Gastrocnemius medialis (tissue), 4 donors: ENCODE data around the gene AP4E1. TPM values are rescaled to one million over a fixed set of nuclear protein-coding genes. Genes with fewer than 3 reads are reported as not detected.
"Not testable (repeated sequence)": the region's sequence is repeated elsewhere in the genome, so short reads cannot be mapped to it uniquely, and the experiment has no call there.

Experiments
- ATAC-seq, 2 donors: fragments of 150-250 bp; one replicate each; pipeline ENCODE4 v1.9.1; 2016
- DNase-seq, 2 donors: peaks; one replicate each; pipeline ENCODE4 v3.0.0-alpha.2; 2019
- H3K27ac ChIP-seq, 4 donors: fragments of 200-600 bp; sonication (generic); 1 replicate in 1 of 4; 2 replicates in 3 of 4; pipeline ENCODE4 v1.5.1; 2016 to 2018; ENCODE audit warnings: mild to moderate bottlenecking in 2 of 4, moderate library complexity in 1 of 4
- H3K27me3 ChIP-seq, 3 donors: fragments of 200-600 bp; sonication (generic) in 2 of 3; 1 replicate in 1 of 3; 2 replicates in 2 of 3; pipeline versions ENCODE4 v1.5.1 to v1.6.0; 2016 to 2019; ENCODE audit warnings: mild to moderate bottlenecking in 1 of 3, moderate library complexity in 1 of 3
- H3K36me3 ChIP-seq, 2 donors: fragments of 200-600 bp; sonication (generic) in 1 of 2; one replicate each; pipeline ENCODE4 v1.5.1; 2017 to 2018
- H3K4me1 ChIP-seq, 2 donors: fragments of 200-600 bp; sonication (generic) in 1 of 2; one replicate each; pipeline ENCODE4 v1.5.1; 2016 to 2017; ENCODE audit warnings: mild to moderate bottlenecking in 2 of 2
- H3K4me3 ChIP-seq, 4 donors: fragments of 200-600 bp; sonication (generic) in 3 of 4; 1 replicate in 1 of 4; 2 replicates in 3 of 4; pipeline ENCODE4 v1.5.1; 2016 to 2019; ENCODE audit warnings: mild to moderate bottlenecking in 2 of 4
- H3K9me3 ChIP-seq, 3 donors: fragments of 200-600 bp; sonication (generic) in 2 of 3; 1 replicate in 1 of 3; 2 replicates in 2 of 3; pipeline ENCODE4 v1.5.1; 2016 to 2019
- POLR2A ChIP-seq, 2 donors: fragments of 450-650 bp; IDR thresholded peaks; one replicate each; pipeline ENCODE4 v1.6.1; 2017; ENCODE audit warnings: antibody characterized with exemption in 2 of 2, mild to moderate bottlenecking in 2 of 2, moderate library complexity in 2 of 2
- in situ Hi-C, 4 donors: fragments of 200-750 bp; cut with MboI; loops; one replicate each; pipeline versions ENCODE4 v1.15.0 to v1.8.0; 2017; ENCODE audit warnings: low sequenced_read_pairs in 4 of 4
- intact Hi-C: fragments of 100-400 bp; cut with DNase I; formaldehyde crosslinking; loops from one replicate; pipeline ENCODE4 v1.15.1; 2023; ENCODE audit warnings: low total_unique reads
- total RNA-seq, 4 donors: library from RNA; depleted of rRNA; stranded (reverse); fragments of >200 nt; gene quantifications; one replicate each; pipeline versions ENCODE4 v1.1.0 to v1.2.3, GENCODE V29; 2016
- TF ChIP-seq, protein P1 (sequence below), 5 experiments: fragments of 450-650 bp in 3 of 5; fragments of 200-600 bp in 2 of 5; sonication (generic) in 2 of 5; IDR thresholded peaks in 4 of 5; conservative IDR thresholded peaks in 1 of 5; 1 replicate in 4 of 5; 2 replicates in 1 of 5; pipeline ENCODE4 v1.5.1; 2016 to 2019; ENCODE audit warnings: antibody characterized with exemption in 5 of 5, mild to moderate bottlenecking in 3 of 5, moderate library complexity in 3 of 5

Gene AP4E1
- total RNA-seq, 4 donors from 2014 or later: 11.6 to 14.0 (median 13.4) TPM

DNA sequence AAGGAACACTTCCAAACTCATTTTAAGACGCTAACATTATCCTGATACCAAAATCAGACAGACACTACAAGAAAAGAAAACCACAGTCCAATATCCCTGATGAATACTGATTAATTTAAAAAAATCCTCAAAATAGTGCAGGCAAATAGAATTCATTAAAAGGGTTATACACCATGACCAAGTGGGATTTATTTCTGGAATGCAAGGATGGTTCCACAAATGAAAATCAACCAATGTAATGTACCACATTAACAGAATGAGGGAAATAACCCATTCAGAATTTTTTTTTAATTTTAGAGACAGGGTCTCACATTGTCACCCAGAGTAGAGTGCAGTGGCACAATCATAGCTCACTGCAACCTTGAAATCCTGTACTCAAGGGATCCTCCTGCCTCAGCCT is 17.3 kb upstream of the AP4E1 start:
- Histone ChIP-seq H3K36me3 (no peaks in the 10 kb centered on the region), H3K27ac (no peak overlapping the region), H3K4me3 (no peak overlapping the region), H3K27me3 (no peaks in the 10 kb centered on the region), H3K9me3 (no peaks in the 10 kb centered on the region), H3K4me1 (no peaks in the 10 kb centered on the region)
- TF ChIP-seq POLR2A (IDR thresholded peaks at IDR 0.05): no peak
- TF ChIP-seq, protein P1, sequence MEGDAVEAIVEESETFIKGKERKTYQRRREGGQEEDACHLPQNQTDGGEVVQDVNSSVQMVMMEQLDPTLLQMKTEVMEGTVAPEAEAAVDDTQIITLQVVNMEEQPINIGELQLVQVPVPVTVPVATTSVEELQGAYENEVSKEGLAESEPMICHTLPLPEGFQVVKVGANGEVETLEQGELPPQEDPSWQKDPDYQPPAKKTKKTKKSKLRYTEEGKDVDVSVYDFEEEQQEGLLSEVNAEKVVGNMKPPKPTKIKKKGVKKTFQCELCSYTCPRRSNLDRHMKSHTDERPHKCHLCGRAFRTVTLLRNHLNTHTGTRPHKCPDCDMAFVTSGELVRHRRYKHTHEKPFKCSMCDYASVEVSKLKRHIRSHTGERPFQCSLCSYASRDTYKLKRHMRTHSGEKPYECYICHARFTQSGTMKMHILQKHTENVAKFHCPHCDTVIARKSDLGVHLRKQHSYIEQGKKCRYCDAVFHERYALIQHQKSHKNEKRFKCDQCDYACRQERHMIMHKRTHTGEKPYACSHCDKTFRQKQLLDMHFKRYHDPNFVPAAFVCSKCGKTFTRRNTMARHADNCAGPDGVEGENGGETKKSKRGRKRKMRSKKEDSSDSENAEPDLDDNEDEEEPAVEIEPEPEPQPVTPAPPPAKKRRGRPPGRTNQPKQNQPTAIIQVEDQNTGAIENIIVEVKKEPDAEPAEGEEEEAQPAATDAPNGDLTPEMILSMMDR (IDR thresholded peaks at IDR 0.05 in 4 of 5, conservative IDR thresholded peaks at IDR 0.05 in 1 of 5): no peak
- DNase-seq (no peak), ATAC-seq (no peak)
- in situ Hi-C loops: no loop called here
- intact Hi-C loops: no loop called here

DNA sequence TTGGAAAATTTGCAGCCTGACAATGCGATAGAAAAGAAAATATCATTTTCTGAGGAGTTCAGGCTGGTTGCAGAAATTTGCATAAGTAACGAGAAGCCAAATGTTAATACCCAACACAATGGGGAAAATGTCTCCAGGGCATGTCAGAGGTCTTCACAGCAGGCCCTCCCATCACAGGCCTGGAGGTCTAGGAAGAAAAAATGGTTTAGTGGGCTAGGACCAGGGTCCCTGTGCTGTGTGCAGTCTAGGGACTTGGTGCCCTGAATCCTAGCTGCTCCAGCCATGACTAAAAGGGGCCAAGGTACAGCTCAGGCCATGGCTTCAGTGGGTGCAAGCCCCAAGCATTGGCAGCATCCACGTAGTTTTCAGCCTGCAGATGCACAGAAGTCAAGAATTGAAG is 14.5 kb upstream of the AP4E1 start:
- TF ChIP-seq POLR2A (IDR thresholded peaks at IDR 0.05): no peak
- TF ChIP-seq, protein P1 (IDR thresholded peaks at IDR 0.05 in 4 of 5, conservative IDR thresholded peaks at IDR 0.05 in 1 of 5): no peak
- H3K27me3 ChIP-seq: no peaks in the 10 kb centered on the region
- no peak overlapping the region for H3K4me3 ChIP-seq
- in situ Hi-C loops: no loop called here
- no peak overlapping the region for H3K27ac ChIP-seq
- DNase-seq (no peak), ATAC-seq (no peak)
- H3K36me3 ChIP-seq: no peaks in the 10 kb centered on the region
- H3K4me1 ChIP-seq: no peaks in the 10 kb centered on the region
- no peaks in the 10 kb centered on the region for H3K9me3 ChIP-seq
- intact Hi-C loops: no loop called here

DNA sequence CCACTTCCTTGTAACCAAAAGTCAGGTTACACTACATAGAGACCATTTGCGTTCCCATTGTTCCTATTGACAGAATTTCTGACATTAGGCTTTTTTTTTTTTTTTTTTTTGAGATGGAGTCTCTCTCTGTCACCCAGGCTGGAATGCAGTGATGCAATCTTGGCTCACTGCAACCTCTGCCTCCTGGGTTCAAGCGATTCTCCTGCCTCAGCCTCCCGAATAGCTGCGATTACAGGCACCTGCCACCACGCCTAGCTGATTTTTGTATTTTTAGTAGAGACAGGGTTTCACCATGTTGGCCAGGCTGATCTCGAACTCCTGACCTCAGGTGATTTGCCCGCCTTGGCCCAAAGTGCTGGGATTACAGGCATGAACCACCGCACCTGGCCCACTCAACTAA is 7.1 kb upstream of the AP4E1 start:
- H3K4me3 ChIP-seq, intact Hi-C loops, H3K27ac ChIP-seq, ATAC-seq, H3K9me3 ChIP-seq, H3K4me1 ChIP-seq, H3K36me3 ChIP-seq, DNase-seq, H3K27me3 ChIP-seq: not testable (repeated sequence)
- in situ Hi-C loops: loop anchor here in 3 of 4 donors (10.0 to 25.0 kb wide), 3 partner anchors 227 to 464 kb away; no protein-coding TSS in a partner anchor

DNA sequence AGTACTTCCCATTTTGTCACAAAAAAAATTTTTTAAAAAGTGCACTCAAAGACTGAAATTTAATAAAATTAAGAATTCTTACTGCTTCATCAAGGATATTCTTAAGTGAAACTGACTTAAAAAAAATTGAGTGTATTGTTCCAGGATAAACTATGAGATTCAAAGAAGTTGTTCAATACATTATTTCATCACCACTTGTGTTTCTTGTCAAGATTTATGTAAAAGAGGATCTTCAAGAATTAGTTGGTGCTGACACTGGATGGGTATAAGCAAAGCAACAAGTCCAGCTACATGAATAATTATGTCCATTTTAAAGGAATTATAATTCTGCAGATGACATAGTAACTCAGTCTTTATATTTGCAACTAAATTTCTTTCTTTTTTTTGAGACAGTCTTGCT is 4.3 kb upstream of the AP4E1 start:
- intact Hi-C loops: no loop called here
- no peak for DNase-seq
- TF ChIP-seq, protein P1 (IDR thresholded peaks at IDR 0.05 in 4 of 5, conservative IDR thresholded peaks at IDR 0.05 in 1 of 5): no peak
- TF ChIP-seq POLR2A (IDR thresholded peaks at IDR 0.05): no peak
- ATAC-seq: no peak
- H3K9me3 ChIP-seq: no peaks in the 10 kb centered on the region
- H3K4me1 ChIP-seq: peaks cover 3 to 11% of the 10 kb centered on the region in 2 donors
- H3K36me3 ChIP-seq: no peaks in the 10 kb centered on the region
- no peak overlapping the region for H3K27ac ChIP-seq
- in situ Hi-C loops: loop anchor here in 3 of 4 donors (10.0 to 25.0 kb wide), 3 partner anchors 229 to 467 kb away; no protein-coding TSS in a partner anchor
- no peaks in the 10 kb centered on the region for H3K27me3 ChIP-seq
- H3K4me3 ChIP-seq: no peak overlapping the region

DNA sequence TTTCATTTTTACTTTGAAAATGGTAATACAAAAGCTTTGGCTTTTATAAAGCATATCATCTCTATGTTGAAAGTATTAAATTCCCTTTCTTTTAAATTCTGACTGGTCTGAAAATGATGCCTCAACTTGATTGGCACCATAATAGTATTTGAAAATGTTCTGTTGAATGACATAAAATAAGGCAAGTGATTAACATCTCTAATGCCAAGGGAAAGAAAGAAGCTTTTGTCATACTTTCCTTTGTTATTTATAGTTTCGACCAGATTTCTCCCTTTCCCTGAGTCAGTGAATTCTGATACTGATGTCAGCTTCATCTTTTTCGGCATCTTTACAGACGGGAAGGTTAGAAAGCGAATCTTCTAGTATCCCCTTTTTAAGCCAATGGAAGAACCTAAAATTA is 3.4 kb upstream of the AP4E1 start:
- TF ChIP-seq POLR2A (IDR thresholded peaks at IDR 0.05): no peak
- TF ChIP-seq, protein P1 (IDR thresholded peaks at IDR 0.05 in 4 of 5, conservative IDR thresholded peaks at IDR 0.05 in 1 of 5): no peak
- H3K4me1 ChIP-seq: peaks cover 11 to 19% of the 10 kb centered on the region in 2 donors
- no peak for ATAC-seq
- H3K4me3 ChIP-seq: no peak overlapping the region
- no peaks in the 10 kb centered on the region for H3K27me3 ChIP-seq
- no peak overlapping the region for H3K27ac ChIP-seq
- in situ Hi-C loops (loop anchor here in 3 of 4 donors (10.0 to 25.0 kb wide), 3 partner anchors 230 to 468 kb away; no protein-coding TSS in a partner anchor), intact Hi-C loops (loop anchor here (5.0 kb wide), 2 partner anchors 758 to 1283 kb away; partner anchors contain the start of genes DTWD1 and FAM227B)
- no peaks in the 10 kb centered on the region for H3K36me3 ChIP-seq
- no peaks in the 10 kb centered on the region for H3K9me3 ChIP-seq
- no peak for DNase-seq
